GM18508 (cell line): ENCODE data around the gene EXOSC5.
"Not testable (repeated sequence)": the region's sequence is repeated elsewhere in the genome, so short reads cannot be mapped to it uniquely, and the experiment has no call there.

Experiments used
- ATAC-seq: cut with Tn5 transposase; IDR thresholded peaks from one replicate; pipeline ENCODE4 v1.9.1; 2021; ENCODE audit warnings: moderate number of reproducible peaks; ENCODE audit not compliant: insufficient read depth, unreplicated experiment

EXOSC5 gene

DNA sequence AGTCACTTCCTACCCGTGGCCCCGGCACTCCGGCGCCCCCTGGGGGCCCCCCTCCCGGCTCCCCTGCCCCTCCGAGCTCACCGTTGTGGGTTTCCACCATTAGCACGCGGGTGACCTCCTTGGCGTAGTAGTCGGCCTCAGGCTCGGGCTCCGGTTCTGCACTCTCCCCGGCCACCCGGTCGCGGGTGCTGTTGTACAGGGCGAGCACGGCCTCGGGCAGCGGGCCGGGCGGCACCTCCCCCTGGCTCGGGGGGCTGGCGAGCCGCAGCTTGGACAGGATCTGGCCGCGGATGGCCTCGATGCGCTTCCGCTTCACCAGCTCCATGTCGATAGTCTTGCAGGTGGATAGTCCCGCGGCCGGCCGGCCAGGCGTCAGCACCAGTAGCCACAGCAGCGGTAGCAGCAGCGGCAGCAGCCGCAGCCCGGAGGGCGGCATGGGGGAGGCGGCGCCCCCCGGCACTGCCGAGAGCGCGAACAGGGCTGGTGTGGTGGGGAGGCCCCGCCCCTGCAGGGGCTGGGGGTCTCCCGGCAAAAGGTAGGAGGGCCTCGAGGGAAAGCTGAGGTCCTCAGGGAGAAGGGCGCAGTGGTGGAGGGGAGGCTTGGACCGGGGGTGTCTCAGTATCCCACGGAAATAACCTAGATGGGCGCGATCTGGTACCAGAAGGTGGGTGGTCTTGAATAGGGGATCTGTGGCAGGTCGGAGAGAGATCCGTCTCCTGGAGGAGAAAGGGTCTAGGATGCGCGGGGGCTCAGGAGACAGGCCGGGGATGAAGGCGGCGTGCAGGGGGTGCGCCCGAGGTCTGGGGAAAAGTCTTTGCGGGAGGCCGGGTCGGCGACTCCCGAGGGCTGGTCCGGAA lies 44.3 kb downstream of the EXOSC5 start:
- ATAC-seq, result no peak

- no peak for ATAC-seq
These were observed 44.9 kb downstream of the EXOSC5 start for GRCh38 chr19:41352279-41352608.

- ATAC-seq, result no peak
These were observed 45.6 kb downstream of the EXOSC5 start for GRCh38 chr19:41351339-41352245.

- ATAC-seq, result no peak
These were observed 46.3 kb downstream of the EXOSC5 start for GRCh38 chr19:41350735-41351338.

GRCh38 chr19:41346916-41347315 lies 50.2 kb downstream of the EXOSC5 start:
- ATAC-seq, result not testable (repeated sequence)

GRCh38 chr19:41344162-41344561 lies 53.0 kb downstream of the EXOSC5 start:
- ATAC-seq, result no peak

GRCh38 chr19:41341669-41342490 lies 55.3 kb downstream of the EXOSC5 start:
- no peak for ATAC-seq

DNA sequence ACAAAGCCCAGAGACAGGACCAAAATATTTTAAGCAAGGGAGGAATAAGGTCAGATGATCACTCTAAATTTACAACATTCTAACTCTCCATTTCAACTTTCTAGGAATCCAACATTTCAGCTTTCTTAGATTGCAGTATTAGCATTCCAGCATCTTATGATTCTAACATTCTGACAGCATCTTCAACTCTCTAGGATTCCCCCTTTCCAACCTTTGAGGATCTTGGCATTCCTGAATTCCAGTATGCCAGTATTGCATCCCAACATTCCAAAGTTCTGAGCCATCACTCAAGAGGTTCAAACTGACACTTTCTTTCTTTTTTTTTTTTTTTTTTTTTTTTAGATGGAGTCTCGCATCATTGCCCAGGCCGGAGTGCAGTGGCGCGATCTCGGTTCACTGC lies 57.2 kb downstream of the EXOSC5 start:
- no peak for ATAC-seq
